ENCODE results near the gene FANCE.
"Not testable (repeated sequence)": the region's sequence is repeated elsewhere in the genome, so short reads cannot be mapped to it uniquely, and the experiment has no call there.

DNA sequence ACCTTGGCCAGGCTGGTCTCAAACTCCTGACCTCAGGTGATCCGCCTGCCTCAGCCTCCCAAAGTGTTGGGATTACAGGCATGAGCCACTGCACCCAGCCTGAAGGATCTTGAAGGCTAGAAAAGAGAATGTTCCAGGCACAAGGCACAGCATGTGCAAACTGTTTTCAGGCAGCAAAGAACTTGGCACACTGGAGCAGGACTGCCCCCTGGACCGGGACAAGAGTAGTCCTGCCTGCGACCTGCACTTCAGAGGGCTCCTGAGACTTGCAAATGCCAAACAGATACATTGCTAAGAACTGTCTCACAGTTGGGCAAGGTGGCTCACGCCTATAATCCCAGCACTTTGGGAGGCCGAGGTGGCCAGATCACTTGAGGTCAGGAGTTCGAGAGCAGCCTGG lies 63.8 kb downstream of the FANCE start:
- TF ChIP-seq, protein P1, sequence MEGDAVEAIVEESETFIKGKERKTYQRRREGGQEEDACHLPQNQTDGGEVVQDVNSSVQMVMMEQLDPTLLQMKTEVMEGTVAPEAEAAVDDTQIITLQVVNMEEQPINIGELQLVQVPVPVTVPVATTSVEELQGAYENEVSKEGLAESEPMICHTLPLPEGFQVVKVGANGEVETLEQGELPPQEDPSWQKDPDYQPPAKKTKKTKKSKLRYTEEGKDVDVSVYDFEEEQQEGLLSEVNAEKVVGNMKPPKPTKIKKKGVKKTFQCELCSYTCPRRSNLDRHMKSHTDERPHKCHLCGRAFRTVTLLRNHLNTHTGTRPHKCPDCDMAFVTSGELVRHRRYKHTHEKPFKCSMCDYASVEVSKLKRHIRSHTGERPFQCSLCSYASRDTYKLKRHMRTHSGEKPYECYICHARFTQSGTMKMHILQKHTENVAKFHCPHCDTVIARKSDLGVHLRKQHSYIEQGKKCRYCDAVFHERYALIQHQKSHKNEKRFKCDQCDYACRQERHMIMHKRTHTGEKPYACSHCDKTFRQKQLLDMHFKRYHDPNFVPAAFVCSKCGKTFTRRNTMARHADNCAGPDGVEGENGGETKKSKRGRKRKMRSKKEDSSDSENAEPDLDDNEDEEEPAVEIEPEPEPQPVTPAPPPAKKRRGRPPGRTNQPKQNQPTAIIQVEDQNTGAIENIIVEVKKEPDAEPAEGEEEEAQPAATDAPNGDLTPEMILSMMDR (IDR thresholded peaks at IDR 0.05 in 2 of 3, conservative IDR thresholded peaks at IDR 0.05 in 1 of 3; ENCODE audit: borderline replicate concordance in 1 of 3, insufficient read depth in 1 of 3, low read depth in 2 of 3, low read length in 2 of 3): not testable (repeated sequence)
- TF ChIP-seq POLR2A (IDR thresholded peaks at IDR 0.05; ENCODE audit: borderline replicate concordance, extremely low read depth, insufficient read depth, insufficient read length); POLR2AphosphoS5 (IDR thresholded peaks at IDR 0.05; ENCODE audit: low read depth, low read length); ELF1 (IDR thresholded peaks at IDR 0.05; ENCODE audit: borderline replicate concordance, low read depth); EGR1 (IDR thresholded peaks at IDR 0.05; ENCODE audit: low read depth); SP1 (IDR thresholded peaks at IDR 0.05; ENCODE audit: low read depth); EZH2 (IDR thresholded peaks at IDR 0.05); EZH2phosphoT487 (IDR thresholded peaks at IDR 0.05; ENCODE audit: borderline replicate concordance); CEBPB (IDR thresholded peaks at IDR 0.05; ENCODE audit: low read depth); JUND (IDR thresholded peaks at IDR 0.05): not testable (repeated sequence)
- TF ChIP-seq, protein P2, sequence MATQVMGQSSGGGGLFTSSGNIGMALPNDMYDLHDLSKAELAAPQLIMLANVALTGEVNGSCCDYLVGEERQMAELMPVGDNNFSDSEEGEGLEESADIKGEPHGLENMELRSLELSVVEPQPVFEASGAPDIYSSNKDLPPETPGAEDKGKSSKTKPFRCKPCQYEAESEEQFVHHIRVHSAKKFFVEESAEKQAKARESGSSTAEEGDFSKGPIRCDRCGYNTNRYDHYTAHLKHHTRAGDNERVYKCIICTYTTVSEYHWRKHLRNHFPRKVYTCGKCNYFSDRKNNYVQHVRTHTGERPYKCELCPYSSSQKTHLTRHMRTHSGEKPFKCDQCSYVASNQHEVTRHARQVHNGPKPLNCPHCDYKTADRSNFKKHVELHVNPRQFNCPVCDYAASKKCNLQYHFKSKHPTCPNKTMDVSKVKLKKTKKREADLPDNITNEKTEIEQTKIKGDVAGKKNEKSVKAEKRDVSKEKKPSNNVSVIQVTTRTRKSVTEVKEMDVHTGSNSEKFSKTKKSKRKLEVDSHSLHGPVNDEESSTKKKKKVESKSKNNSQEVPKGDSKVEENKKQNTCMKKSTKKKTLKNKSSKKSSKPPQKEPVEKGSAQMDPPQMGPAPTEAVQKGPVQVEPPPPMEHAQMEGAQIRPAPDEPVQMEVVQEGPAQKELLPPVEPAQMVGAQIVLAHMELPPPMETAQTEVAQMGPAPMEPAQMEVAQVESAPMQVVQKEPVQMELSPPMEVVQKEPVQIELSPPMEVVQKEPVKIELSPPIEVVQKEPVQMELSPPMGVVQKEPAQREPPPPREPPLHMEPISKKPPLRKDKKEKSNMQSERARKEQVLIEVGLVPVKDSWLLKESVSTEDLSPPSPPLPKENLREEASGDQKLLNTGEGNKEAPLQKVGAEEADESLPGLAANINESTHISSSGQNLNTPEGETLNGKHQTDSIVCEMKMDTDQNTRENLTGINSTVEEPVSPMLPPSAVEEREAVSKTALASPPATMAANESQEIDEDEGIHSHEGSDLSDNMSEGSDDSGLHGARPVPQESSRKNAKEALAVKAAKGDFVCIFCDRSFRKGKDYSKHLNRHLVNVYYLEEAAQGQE (IDR thresholded peaks at IDR 0.05; ENCODE audit: low read depth): not testable (repeated sequence)
- TF ChIP-seq, protein P3, sequence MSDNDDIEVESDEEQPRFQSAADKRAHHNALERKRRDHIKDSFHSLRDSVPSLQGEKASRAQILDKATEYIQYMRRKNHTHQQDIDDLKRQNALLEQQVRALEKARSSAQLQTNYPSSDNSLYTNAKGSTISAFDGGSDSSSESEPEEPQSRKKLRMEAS (IDR thresholded peaks at IDR 0.05): not testable (repeated sequence)
- TF ChIP-seq, protein P4, sequence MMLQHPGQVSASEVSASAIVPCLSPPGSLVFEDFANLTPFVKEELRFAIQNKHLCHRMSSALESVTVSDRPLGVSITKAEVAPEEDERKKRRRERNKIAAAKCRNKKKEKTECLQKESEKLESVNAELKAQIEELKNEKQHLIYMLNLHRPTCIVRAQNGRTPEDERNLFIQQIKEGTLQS (IDR thresholded peaks at IDR 0.05): not testable (repeated sequence)
- TF ChIP-seq RAD21 (IDR thresholded peaks at IDR 0.05; ENCODE audit: low read depth): peak; percentile 66

Measured in HCT116 (cell line).